GM06990 (cell line): Measurements from ENCODE around the gene KSR1.

Experiments used
- DNase-seq: peaks from one replicate; pipeline ENCODE4 v3.0.0-alpha.2; 2011; ENCODE audit not compliant: insufficient read length; ENCODE audit errors: extremely low read depth
- H3K27me3 ChIP-seq: replicated peaks from 2 replicates; pipeline ENCODE4 v1.6.0; 2011; ENCODE audit warnings: low read length; ENCODE audit not compliant: control insufficient read depth, insufficient read depth
- H3K36me3 ChIP-seq: 2 replicates; pipeline ENCODE4 v1.5.1; 2011; ENCODE audit warnings: low read length; ENCODE audit not compliant: control insufficient read depth, insufficient read depth
- H3K4me3 ChIP-seq: replicated peaks from 2 replicates; pipeline ENCODE4 v1.5.1; 2011; ENCODE audit warnings: low read depth, mild to moderate bottlenecking, control low read depth, low read length
- CTCF ChIP-seq: IDR thresholded peaks from 2 replicates; pipeline ENCODE4 v1.5.1; 2011; ENCODE audit warnings: low read length, control low read depth, mild to moderate bottlenecking, inconsistent platforms; ENCODE audit not compliant: insufficient read depth, poor library complexity, severe bottlenecking

Gene KSR1

GRCh38 chr17:27454089-27454488 lies 2.2 kb upstream of the KSR1 start:
- H3K4me3 ChIP-seq = no peak overlapping the region
- no peaks in the 10 kb centered on the region for H3K36me3 ChIP-seq
- DNase-seq = no peak
- no peaks in the 10 kb centered on the region for H3K27me3 ChIP-seq
- no peak for TF ChIP-seq CTCF

GRCh38 chr17:27455236-27455913 lies 873 bp upstream of the KSR1 start:
- Histone ChIP-seq H3K27me3 (no peaks in the 10 kb centered on the region), H3K4me3 (peak overlapping the region; percentile 94), H3K36me3 (peaks cover 2% of the 10 kb centered on the region)
- TF ChIP-seq CTCF = no peak
- DNase-seq = no peak

GRCh38 chr17:27456681-27457359 lies 572 bp downstream of the KSR1 start:
- DNase-seq = no peak
- Histone ChIP-seq H3K36me3 (peaks cover 2% of the 10 kb centered on the region), H3K27me3 (no peaks in the 10 kb centered on the region), H3K4me3 (peak overlapping the region; percentile 94)
- no peak for TF ChIP-seq CTCF

GRCh38 chr17:27457360-27457715 lies 1.1 kb downstream of the KSR1 start:
- DNase-seq = no peak
- no peak for TF ChIP-seq CTCF
- peak overlapping the region; percentile 94 for H3K4me3 ChIP-seq
- H3K27me3 ChIP-seq = no peaks in the 10 kb centered on the region
- H3K36me3 ChIP-seq = peaks cover 2% of the 10 kb centered on the region

GRCh38 chr17:27457731-27458523 lies 1.7 kb downstream of the KSR1 start:
- Histone ChIP-seq H3K36me3 (peaks cover 2% of the 10 kb centered on the region), H3K27me3 (no peaks in the 10 kb centered on the region), H3K4me3 (peak overlapping the region; percentile 94)
- peak; percentile 1 for TF ChIP-seq CTCF
- no peak for DNase-seq
